Activated naive CD8-positive, alpha-beta T cell (primary cell): ENCODE results near the gene RRP12.

Experiments
- H3K27ac Mint-ChIP-seq: one replicate; pipeline ENCODE4 v1.8.0; 2021; ENCODE audit warnings: mixed read lengths
- H3K27me3 Mint-ChIP-seq: one replicate; pipeline ENCODE4 v1.8.0; 2021; ENCODE audit warnings: mixed read lengths
- H3K36me3 Mint-ChIP-seq: one replicate; pipeline ENCODE4 v1.8.0; 2021; ENCODE audit warnings: mixed read lengths
- H3K4me1 Mint-ChIP-seq: one replicate; pipeline ENCODE4 v1.8.0; 2021; ENCODE audit warnings: low read depth, mixed read lengths
- H3K4me3 Mint-ChIP-seq: one replicate; pipeline ENCODE4 v1.8.0; 2021; ENCODE audit warnings: mild to moderate bottlenecking, mixed read lengths
- H3K9me3 Mint-ChIP-seq: one replicate; pipeline ENCODE4 v1.8.0; 2021; ENCODE audit warnings: low read depth, mixed read lengths

The RRP12 gene, protein sequence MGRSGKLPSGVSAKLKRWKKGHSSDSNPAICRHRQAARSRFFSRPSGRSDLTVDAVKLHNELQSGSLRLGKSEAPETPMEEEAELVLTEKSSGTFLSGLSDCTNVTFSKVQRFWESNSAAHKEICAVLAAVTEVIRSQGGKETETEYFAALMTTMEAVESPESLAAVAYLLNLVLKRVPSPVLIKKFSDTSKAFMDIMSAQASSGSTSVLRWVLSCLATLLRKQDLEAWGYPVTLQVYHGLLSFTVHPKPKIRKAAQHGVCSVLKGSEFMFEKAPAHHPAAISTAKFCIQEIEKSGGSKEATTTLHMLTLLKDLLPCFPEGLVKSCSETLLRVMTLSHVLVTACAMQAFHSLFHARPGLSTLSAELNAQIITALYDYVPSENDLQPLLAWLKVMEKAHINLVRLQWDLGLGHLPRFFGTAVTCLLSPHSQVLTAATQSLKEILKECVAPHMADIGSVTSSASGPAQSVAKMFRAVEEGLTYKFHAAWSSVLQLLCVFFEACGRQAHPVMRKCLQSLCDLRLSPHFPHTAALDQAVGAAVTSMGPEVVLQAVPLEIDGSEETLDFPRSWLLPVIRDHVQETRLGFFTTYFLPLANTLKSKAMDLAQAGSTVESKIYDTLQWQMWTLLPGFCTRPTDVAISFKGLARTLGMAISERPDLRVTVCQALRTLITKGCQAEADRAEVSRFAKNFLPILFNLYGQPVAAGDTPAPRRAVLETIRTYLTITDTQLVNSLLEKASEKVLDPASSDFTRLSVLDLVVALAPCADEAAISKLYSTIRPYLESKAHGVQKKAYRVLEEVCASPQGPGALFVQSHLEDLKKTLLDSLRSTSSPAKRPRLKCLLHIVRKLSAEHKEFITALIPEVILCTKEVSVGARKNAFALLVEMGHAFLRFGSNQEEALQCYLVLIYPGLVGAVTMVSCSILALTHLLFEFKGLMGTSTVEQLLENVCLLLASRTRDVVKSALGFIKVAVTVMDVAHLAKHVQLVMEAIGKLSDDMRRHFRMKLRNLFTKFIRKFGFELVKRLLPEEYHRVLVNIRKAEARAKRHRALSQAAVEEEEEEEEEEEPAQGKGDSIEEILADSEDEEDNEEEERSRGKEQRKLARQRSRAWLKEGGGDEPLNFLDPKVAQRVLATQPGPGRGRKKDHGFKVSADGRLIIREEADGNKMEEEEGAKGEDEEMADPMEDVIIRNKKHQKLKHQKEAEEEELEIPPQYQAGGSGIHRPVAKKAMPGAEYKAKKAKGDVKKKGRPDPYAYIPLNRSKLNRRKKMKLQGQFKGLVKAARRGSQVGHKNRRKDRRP (N-terminal part only)

DNA sequence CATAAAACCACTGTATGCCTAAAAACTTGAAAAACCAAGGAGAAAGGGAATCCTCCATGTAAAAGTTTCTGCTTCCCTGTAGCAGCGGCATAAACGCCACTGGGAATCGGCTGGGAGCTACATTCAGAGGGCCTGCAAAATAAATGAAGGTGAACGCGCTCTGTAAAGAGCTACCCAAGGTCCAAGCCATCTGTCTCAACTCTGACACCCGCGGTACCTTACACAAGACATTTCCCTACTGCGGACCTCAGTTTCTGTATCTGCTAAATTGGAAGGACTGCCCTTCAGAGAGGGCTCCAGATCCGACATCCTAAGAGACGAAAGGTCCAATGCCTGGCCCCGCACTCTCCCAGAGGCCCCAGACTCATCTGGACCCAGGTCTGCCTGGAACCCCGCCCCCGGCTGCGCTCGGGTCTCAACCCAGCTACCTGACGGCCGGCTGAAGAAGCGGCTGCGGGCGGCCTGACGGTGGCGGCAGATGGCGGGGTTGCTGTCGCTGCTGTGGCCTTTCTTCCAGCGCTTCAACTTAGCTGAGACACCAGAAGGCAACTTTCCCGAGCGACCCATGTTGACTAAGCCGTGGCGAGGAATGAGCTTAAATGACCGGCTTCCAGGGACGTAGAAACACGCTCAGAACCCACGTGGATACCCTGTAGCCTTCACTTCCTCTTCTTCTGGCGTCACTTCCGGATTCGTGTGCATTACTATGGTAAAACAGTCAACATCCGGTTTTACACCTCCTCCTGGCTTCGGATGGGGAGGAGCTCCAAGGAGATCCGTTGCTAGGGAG is at the start of gene RRP12:
Gene RRP12 (minus strand): TSS at position 676 of the 790 bp plus-strand sequence. CDS start 109 bp downstream, at position 567.
- Mint-ChIP-seq H3K27me3 (no peaks in the 10 kb centered on the region), H3K27ac (peak within 1 kb of the TSS; percentile 88), H3K9me3 (no peaks in the 10 kb centered on the region), H3K4me1 (peaks cover 17% of the 10 kb centered on the region), H3K4me3 (peak within 1 kb of the TSS; percentile 93), H3K36me3 (peaks cover 4% of the 10 kb centered on the region)

DNA sequence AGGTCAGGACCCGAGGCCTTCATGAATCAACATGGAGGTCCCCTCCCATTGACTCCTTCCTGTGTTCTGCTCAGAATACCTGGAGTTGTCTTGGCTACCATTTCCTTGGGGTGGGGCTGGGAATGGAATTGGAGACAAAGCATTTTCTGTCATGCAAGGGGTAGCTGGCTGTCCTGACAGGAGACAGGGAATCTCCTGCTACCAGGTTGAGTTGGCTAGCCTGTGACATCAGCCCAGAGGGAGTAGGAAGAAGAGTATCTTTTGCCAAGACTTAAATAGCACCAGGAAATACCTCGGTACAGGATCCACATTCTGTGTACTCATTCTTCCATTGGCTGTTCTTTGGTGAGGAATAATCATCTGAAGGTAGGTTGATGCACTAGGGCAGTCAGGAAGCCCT is 49.7 kb upstream of the RRP12 start:
- Mint-ChIP-seq H3K36me3 (peaks cover 7% of the 10 kb centered on the region), H3K27ac (no peak overlapping the region), H3K4me1 (peaks cover 64% of the 10 kb centered on the region), H3K27me3 (no peaks in the 10 kb centered on the region), H3K4me3 (no peak overlapping the region), H3K9me3 (no peaks in the 10 kb centered on the region)

DNA sequence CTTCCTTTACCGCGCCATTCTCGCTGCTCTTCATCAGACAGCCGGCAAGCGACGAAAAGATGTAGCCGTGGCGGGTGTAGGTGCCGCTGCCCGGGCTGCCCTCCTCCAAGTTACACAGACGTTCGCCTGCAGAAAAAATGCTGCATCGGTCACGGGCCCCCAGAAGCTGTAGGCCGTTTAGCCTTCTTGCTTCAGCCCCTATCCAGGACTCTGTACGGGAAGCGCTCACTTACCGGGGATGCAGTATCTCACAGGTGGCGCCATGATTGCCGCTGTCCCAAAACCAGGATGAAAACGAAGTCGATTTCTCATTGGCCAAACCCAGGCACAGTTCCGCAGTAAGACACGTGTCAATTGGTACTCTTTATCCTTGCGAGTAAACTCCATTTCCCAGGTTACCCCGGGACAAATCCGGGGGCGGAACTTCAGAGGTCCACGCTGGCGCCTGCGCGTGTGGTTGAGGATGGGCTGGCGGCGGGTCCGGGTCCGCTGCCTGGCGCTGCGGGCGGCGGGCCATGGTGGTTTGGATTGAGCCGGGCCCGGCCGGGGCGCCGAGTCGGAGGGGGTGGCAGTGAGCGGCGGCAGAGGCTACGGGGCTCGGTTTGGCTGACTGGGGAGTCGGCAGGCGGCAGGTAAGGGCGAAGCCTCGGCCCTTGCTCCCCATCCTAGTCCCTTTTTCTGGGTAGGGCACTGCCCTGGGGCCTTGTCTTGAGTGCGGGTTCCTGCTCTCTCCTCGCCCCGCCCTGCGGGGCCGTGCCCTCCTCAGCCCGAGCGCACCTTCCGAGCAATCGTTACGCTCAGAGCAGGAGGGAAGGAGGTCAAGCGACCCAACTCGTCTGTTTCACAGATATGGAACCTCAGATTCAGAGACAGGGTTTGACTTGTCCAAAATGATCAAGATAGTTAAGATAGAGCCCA is 44.8 kb upstream of the RRP12 start, which contains the start of the genes EXOSC1 and ZDHHC16:
Gene EXOSC1 (minus strand): TSS at position 285 of the 918 bp plus-strand sequence. CDS start 21 bp downstream, at position 264.
Gene ZDHHC16 (plus strand): TSS at position 454 of the 918 bp plus-strand sequence. CDS start 5,501 bp downstream, outside the sequence.
- Mint-ChIP-seq H3K27ac (peak within 1 kb of the TSS; percentile 96), H3K9me3 (no peaks in the 10 kb centered on the region), H3K4me1 (peaks cover 52% of the 10 kb centered on the region), H3K4me3 (peak within 1 kb of the TSS; percentile 96), H3K27me3 (no peaks in the 10 kb centered on the region), H3K36me3 (peaks cover 4% of the 10 kb centered on the region)

DNA sequence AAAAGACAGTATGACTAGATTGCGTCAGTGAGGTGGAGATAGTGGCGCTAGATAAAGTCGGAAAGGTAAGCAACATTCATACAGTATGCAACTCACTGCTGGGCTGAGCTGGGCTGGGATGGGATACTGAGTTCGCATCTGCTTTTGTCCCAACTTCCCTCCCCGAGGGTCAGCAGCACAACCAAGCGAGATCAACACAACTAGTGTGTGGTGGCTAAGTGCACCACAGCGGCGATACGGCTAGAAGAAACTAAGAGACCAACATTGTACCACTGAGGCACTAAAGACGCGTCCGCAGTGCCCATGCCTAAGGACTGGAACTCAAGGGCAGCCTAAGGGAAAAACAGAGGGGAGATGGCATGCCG is 44.2 kb upstream of the RRP12 start:
- no peaks in the 10 kb centered on the region for H3K9me3 Mint-ChIP-seq
- peak overlapping the region; percentile 96 for H3K4me3 Mint-ChIP-seq
- peak overlapping the region; percentile 96 for H3K27ac Mint-ChIP-seq
- H3K36me3 Mint-ChIP-seq: peaks cover 6% of the 10 kb centered on the region
- peaks cover 48% of the 10 kb centered on the region for H3K4me1 Mint-ChIP-seq
- H3K27me3 Mint-ChIP-seq: no peaks in the 10 kb centered on the region

GRCh38 chr10:97444212-97444611 is 43.1 kb upstream of the RRP12 start:
- H3K27ac Mint-ChIP-seq: peak overlapping the region; percentile 47

GRCh38 chr10:97442277-97442676 is 41.1 kb upstream of the RRP12 start:
- Mint-ChIP-seq H3K36me3 (peaks cover 6% of the 10 kb centered on the region), H3K27me3 (no peaks in the 10 kb centered on the region), H3K27ac (no peak overlapping the region), H3K4me1 (peaks cover 30% of the 10 kb centered on the region), H3K9me3 (no peaks in the 10 kb centered on the region), H3K4me3 (no peak overlapping the region)

More at GRCh38 chr10:97444212-97444611, 43.1 kb upstream of the RRP12 start:
- H3K4me3 Mint-ChIP-seq: peak overlapping the region; percentile 96
- peaks cover 45% of the 10 kb centered on the region for H3K4me1 Mint-ChIP-seq
- no peaks in the 10 kb centered on the region for H3K27me3 Mint-ChIP-seq
- H3K9me3 Mint-ChIP-seq: no peaks in the 10 kb centered on the region
- H3K36me3 Mint-ChIP-seq: peaks cover 8% of the 10 kb centered on the region

DNA sequence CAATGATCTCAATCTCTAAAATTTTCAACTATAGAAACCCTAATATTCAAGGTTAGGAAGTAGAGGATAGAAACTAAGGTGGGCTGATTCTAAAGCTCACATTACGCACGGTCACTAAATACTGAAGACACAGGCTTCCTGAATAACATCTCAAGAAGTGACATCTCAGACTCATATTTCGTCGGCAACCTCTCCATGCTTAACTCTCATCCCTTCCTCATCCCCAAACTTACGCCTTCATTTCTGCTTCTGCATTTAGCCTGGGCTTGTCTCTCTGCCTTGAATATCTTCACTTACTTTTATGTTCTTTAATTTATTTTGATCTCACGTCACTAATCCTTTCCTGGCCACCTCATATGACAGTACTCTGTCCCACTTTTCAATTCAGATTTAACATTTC is 34.1 kb upstream of the RRP12 start:
- Mint-ChIP-seq H3K4me1 (peaks cover 7% of the 10 kb centered on the region), H3K4me3 (no peak overlapping the region), H3K36me3 (peaks cover 7% of the 10 kb centered on the region), H3K9me3 (no peaks in the 10 kb centered on the region), H3K27ac (no peak overlapping the region), H3K27me3 (no peaks in the 10 kb centered on the region)

DNA sequence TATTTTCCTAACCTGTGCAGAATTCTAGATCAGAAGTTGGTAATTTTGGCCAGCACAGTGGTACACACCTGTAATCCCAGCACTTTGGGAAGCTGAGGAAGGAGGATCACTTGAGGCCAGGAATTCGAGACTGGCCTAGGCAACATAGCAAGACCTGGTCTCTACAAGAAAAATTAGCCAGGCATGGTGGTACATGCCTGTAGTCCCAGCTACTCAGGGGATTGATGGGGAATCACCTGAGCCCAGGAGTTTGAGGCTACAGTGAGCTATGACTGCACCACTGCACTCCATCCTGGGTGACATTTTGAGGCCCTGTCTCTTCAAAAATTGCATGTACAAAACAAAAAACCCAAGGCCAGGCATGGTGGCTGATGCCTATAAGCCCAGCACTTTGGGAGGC is 33.4 kb upstream of the RRP12 start:
- no peaks in the 10 kb centered on the region for H3K27me3 Mint-ChIP-seq
- H3K27ac Mint-ChIP-seq: peak overlapping the region; percentile 64
- peaks cover 12% of the 10 kb centered on the region for H3K4me1 Mint-ChIP-seq
- peaks cover 6% of the 10 kb centered on the region for H3K36me3 Mint-ChIP-seq
- H3K9me3 Mint-ChIP-seq: no peaks in the 10 kb centered on the region
- no peak overlapping the region for H3K4me3 Mint-ChIP-seq

DNA sequence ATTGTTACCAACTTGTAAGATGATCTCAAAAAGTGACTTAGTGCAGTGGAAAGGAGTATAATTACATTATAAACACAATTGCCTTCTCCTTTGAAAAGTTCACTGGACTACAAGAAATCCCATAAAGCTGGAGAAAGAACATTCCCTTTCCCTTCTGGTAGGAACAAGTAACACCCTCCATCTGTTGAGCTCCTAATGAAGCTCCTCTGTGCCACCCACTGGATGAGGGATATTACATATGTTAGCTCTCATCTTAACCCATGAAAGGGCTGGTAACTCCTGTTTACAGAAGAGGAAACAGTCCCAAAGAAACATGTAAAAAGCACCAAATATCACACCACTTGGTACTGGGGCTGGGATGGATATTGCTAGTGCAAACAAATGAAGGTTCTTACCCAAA is 32.9 kb upstream of the RRP12 start:
- Mint-ChIP-seq H3K27ac (peak overlapping the region; percentile 64), H3K4me1 (peaks cover 17% of the 10 kb centered on the region), H3K36me3 (peaks cover 5% of the 10 kb centered on the region), H3K9me3 (no peaks in the 10 kb centered on the region), H3K27me3 (no peaks in the 10 kb centered on the region), H3K4me3 (no peak overlapping the region)

DNA sequence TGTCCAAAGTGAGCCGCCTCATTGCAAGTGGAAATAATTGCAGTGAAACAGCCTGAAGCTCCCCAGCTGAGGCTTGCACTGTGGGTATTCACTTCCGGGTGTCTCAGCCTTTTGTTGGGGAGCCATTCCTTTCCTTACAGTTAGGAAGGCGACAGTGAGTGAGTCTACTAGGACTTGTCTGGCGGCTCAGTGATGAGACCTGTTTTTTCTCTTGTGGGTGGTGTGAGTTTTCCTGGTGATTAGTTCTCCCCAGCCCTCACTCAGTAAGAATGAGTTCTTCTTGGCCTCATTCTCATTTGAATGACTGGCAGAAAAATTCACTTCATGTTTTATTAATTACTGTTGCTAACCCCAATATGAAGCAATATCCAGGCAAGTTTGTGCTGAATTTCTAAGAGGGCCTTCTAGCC is 27.4 kb upstream of the RRP12 start:
- H3K27me3 Mint-ChIP-seq: no peaks in the 10 kb centered on the region
- H3K4me3 Mint-ChIP-seq: peak overlapping the region; percentile 93
- peaks cover 10% of the 10 kb centered on the region for H3K36me3 Mint-ChIP-seq
- H3K9me3 Mint-ChIP-seq: no peaks in the 10 kb centered on the region
- H3K27ac Mint-ChIP-seq: peak overlapping the region; percentile 97
- H3K4me1 Mint-ChIP-seq: peaks cover 43% of the 10 kb centered on the region

DNA sequence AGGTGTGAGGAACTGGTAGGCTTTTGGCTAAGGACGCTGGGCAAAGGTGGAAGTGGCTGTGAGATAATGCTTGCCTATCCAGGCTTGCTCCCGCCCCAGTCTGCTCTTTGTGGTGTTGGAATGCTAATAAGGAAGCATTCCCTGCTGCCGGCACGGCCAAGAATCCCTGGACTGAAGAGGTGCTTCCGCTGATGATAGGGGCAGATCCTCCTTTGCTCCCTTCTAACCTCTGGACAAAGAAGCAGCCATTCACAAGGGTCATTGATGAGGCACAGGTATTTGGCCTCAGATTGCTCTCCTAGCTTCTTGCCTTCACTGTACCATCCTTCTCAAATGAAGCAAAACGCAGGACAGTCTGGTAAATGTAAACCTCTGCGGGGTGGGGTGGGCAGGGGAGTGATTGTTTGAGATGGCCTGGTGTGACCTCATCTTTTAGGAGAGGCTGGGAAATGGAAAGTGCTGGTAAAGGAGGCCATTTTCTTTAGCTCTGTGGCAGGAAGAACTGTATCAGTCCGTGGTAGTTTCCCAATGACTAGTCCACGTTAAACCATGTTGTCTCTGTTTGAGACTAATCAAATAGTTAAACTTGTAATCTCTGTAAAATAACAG is 26.5 kb upstream of the RRP12 start:
- peak overlapping the region; percentile 93 for H3K4me3 Mint-ChIP-seq
- H3K4me1 Mint-ChIP-seq: peaks cover 52% of the 10 kb centered on the region
- peak overlapping the region; percentile 97 for H3K27ac Mint-ChIP-seq
- H3K36me3 Mint-ChIP-seq: peaks cover 13% of the 10 kb centered on the region
- no peaks in the 10 kb centered on the region for H3K9me3 Mint-ChIP-seq
- no peaks in the 10 kb centered on the region for H3K27me3 Mint-ChIP-seq

GRCh38 chr10:97426776-97427570 is 25.8 kb upstream of the RRP12 start:
- Mint-ChIP-seq H3K9me3 (no peaks in the 10 kb centered on the region), H3K4me1 (peaks cover 52% of the 10 kb centered on the region), H3K4me3 (peak overlapping the region; percentile 93), H3K27ac (peak overlapping the region; percentile 97), H3K27me3 (no peaks in the 10 kb centered on the region), H3K36me3 (peaks cover 12% of the 10 kb centered on the region)
